OCI-LY3 (cell line): Measurements from ENCODE around the gene FAM53B.

ENCODE experiments used
- H2AFZ ChIP-seq: fragments of 200-600, 300-600 bp; shearing (Covaris generic); 2 replicates; pipeline ENCODE4 v1.6.0; 2014; ENCODE audit warnings: antibody characterized with exemption, low read depth, low read length
- H3K27ac ChIP-seq: fragments of 200-600, 300-600 bp; sonication (generic); 2 replicates; pipeline ENCODE4 v1.5.1; 2014; ENCODE audit warnings: mild to moderate bottlenecking, low read length, moderate library complexity, mixed read lengths
- H3K27me3 ChIP-seq: fragments of 200-600, 300-600 bp; sonication (generic); 2 replicates; pipeline ENCODE4 v1.6.1; 2014; ENCODE audit warnings: low read depth, low read length, mixed read lengths
- H3K36me3 ChIP-seq: fragments of 200-600, 300-600 bp; sonication (generic); replicated peaks from 2 replicates; pipeline ENCODE3; 2014; ENCODE audit warnings: low read depth, low read length, mixed read lengths
- H3K4me1 ChIP-seq: fragments of 300-600, 200-600 bp; sonication (generic); 2 replicates; pipeline ENCODE4 v1.6.1; 2014; ENCODE audit warnings: low read length, mixed read lengths
- H3K4me2 ChIP-seq: fragments of 200-600, 300-600 bp; sonication (generic); 2 replicates; pipeline ENCODE4 v1.6.1; 2014; ENCODE audit warnings: low read length, mixed read lengths
- H3K4me3 ChIP-seq: fragments of 300-600, 200-600 bp; sonication (generic); 2 replicates; pipeline ENCODE4 v1.5.1; 2014; ENCODE audit warnings: antibody characterized with exemption, mild to moderate bottlenecking, low read length, moderate library complexity
- H3K79me2 ChIP-seq: fragments of 300-600, 200-600 bp; shearing (Covaris generic); 2 replicates; pipeline ENCODE4 v1.6.1; 2014; ENCODE audit warnings: mild to moderate bottlenecking, low read length, mixed read lengths
- H3K9ac ChIP-seq: fragments of 300-600, 200-600 bp; shearing (Covaris generic); 2 replicates; pipeline ENCODE4 v1.6.0; 2014; ENCODE audit warnings: mild to moderate bottlenecking, low read length, moderate library complexity
- H3K9me3 ChIP-seq: fragments of 200-600, 300-600 bp; shearing (Covaris generic); 2 replicates; pipeline ENCODE4 v1.6.1; 2014; ENCODE audit warnings: low read length, mixed read lengths; ENCODE audit not compliant: insufficient read depth
- H4K20me1 ChIP-seq: fragments of 200-600, 300-600 bp; sonication (generic); 2 replicates; pipeline ENCODE4 v1.6.1; 2016; ENCODE audit warnings: low read length, mixed read lengths; ENCODE audit not compliant: insufficient read depth
- EZH2phosphoT487 ChIP-seq: fragments of 200-600 bp; shearing (Covaris generic); IDR thresholded peaks from 2 replicates; pipeline ENCODE4 v1.6.1; 2018; ENCODE audit warnings: antibody characterized with exemption, mixed run types, low read depth
- TF ChIP-seq, protein P1 (sequence below): fragments of 200-600, 300-600 bp; sonication (generic); IDR thresholded peaks from 2 replicates; pipeline ENCODE4 v1.5.1; 2014; ENCODE audit warnings: antibody characterized with exemption, low read length, low read depth

The FAM53B gene

DNA sequence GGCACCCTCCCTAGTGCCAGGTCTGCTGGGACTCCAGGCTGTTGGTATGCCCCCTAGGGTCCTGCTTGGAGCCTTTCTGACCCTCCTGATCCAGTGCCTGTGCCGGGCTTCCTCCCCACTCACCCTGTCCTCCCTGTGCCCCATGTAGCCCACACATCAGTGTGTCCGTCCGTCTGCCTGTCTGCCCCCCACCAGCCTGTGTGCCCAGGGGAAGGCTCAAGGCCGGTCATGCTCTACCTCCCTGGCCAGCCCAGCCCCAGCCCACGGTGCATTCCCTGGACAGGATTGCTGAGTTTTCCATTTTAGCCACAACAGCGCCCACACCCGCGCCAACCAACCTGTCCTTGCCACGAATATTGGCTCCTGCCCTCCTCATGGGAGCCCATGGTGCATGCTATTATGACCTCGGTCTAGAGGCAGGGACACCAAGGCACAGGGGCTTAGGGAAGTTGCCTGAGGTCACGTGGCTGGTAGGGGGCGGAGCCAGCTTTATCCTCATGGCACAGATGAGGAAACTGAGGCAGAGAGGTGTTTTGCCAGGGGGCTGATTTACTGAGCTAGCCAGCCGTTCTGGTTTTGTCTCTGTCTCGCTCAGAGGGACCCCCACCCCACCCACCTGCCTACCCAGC lies 136.0 kb downstream of the FAM53B start:
- Histone ChIP-seq H3K4me2 (no peak overlapping the region), H3K4me1 (0 out of 2 replicates have a peak, but pooled peaks cover 7% of the 10 kb centered on the region), H4K20me1 (peaks cover 4% of the 10 kb centered on the region; the same call in 1 of the 2 replicates), H3K9ac (no peak overlapping the region), H2AFZ (no peak overlapping the region), H3K9me3 (no peaks in the 10 kb centered on the region), H3K27me3 (no peaks in the 10 kb centered on the region), H3K4me3 (no peak overlapping the region), H3K27ac (no peak overlapping the region), H3K36me3 (no peaks in the 10 kb centered on the region), H3K79me2 (no peaks in the 10 kb centered on the region)
- no peak for TF ChIP-seq EZH2phosphoT487
- TF ChIP-seq, protein P1, sequence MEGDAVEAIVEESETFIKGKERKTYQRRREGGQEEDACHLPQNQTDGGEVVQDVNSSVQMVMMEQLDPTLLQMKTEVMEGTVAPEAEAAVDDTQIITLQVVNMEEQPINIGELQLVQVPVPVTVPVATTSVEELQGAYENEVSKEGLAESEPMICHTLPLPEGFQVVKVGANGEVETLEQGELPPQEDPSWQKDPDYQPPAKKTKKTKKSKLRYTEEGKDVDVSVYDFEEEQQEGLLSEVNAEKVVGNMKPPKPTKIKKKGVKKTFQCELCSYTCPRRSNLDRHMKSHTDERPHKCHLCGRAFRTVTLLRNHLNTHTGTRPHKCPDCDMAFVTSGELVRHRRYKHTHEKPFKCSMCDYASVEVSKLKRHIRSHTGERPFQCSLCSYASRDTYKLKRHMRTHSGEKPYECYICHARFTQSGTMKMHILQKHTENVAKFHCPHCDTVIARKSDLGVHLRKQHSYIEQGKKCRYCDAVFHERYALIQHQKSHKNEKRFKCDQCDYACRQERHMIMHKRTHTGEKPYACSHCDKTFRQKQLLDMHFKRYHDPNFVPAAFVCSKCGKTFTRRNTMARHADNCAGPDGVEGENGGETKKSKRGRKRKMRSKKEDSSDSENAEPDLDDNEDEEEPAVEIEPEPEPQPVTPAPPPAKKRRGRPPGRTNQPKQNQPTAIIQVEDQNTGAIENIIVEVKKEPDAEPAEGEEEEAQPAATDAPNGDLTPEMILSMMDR = no peak

DNA sequence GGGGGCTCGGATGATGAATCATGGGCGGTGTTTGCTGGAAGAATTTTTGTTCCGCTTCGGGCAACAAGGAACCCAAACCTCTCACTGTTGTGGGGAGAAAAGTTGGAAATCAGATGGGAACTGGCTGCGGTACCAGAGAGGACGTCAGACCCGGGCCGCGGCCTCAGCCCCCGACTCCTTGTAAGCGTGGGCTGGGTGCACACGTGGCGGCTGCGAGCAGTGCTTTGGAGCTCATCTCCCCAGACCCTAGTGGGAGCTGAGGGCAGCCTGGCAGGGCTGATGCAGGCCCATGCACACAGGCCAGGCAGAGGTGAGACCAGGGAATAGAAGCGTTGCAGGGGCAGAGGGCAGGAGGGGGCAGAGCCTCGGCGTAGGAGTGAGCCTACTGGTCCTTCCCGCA lies 136.5 kb downstream of the FAM53B start:
- Histone ChIP-seq H3K4me2 (no peak overlapping the region), H3K4me3 (no peak overlapping the region), H3K27ac (no peak overlapping the region), H3K9me3 (no peaks in the 10 kb centered on the region), H3K36me3 (no peaks in the 10 kb centered on the region), H3K9ac (no peak overlapping the region), H3K4me1 (0 out of 2 replicates have a peak, but pooled peaks cover 3% of the 10 kb centered on the region), H3K79me2 (no peaks in the 10 kb centered on the region), H3K27me3 (no peaks in the 10 kb centered on the region), H2AFZ (no peak overlapping the region), H4K20me1 (peaks cover under 1% of the 10 kb centered on the region; the same call in 1 of the 2 replicates)
- no peak for TF ChIP-seq EZH2phosphoT487
- TF ChIP-seq, protein P1 = no peak

DNA sequence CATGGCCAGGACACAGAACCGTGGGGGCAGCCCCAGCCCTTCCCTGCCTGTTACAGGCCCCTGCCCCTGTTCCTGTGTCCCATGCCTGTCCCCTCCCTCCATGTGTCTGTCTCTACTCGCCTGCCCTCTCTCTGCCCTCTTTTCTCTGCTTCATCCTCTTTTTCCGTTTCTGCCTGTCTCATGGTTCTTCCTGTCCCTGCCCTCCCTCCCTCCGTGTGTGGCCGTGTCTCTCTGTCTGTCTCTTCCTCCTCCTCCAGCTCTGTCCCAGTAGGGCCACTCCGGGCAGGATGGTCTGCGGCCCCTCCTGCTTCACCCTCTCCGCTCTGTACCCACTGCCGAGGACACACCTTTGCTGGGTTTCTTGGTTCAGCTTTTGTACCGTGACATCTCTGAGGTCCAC lies 137.4 kb downstream of the FAM53B start:
- no peak overlapping the region for H3K27ac ChIP-seq
- no peak overlapping the region for H3K9ac ChIP-seq

More for the DNA sequence above, 137.4 kb downstream of the FAM53B start:
- no peak for TF ChIP-seq EZH2phosphoT487
- TF ChIP-seq, protein P1 = no peak
- H3K27me3 ChIP-seq = no peaks in the 10 kb centered on the region
- no peaks in the 10 kb centered on the region for H3K36me3 ChIP-seq
- no peak overlapping the region for H3K4me3 ChIP-seq
- no peaks in the 10 kb centered on the region for H3K79me2 ChIP-seq
- no peak overlapping the region for H2AFZ ChIP-seq
- H3K4me1 ChIP-seq = peaks cover 4% of the 10 kb centered on the region
- no peaks in the 10 kb centered on the region for H3K9me3 ChIP-seq
- no peaks in the 10 kb centered on the region for H4K20me1 ChIP-seq
- H3K4me2 ChIP-seq = no peak overlapping the region
